Gastroesophageal sphincter (tissue), 4 donors: ENCODE measurements around the gene EDNRB. TPM values are rescaled to one million over a fixed set of nuclear protein-coding genes. Genes with fewer than 3 reads are reported as not detected.

Experiments used
- ATAC-seq: fragments of 150-250 bp; one replicate; pipeline ENCODE4 v1.9.1; 2016; ENCODE audit warnings: mild to moderate bottlenecking, moderate library complexity
- H3K27ac ChIP-seq, 4 donors: fragments of 200-600 bp; sonication (generic) in 3 of 4; 1 replicate in 3 of 4; 2 replicates in 1 of 4; pipeline ENCODE4 v1.5.1; 2016 to 2019
- H3K27me3 ChIP-seq: fragments of 200-600 bp; sonication (generic); one replicate; pipeline ENCODE4 v1.5.1; 2019
- H3K36me3 ChIP-seq, 2 donors: fragments of 200-600 bp; sonication (generic); one replicate each; pipeline ENCODE4 v1.5.1; 2019; ENCODE audit warnings: control low read depth in 1 of 2
- H3K4me1 ChIP-seq, 3 donors: fragments of 200-600 bp; sonication (generic); 1 replicate in 2 of 3; 2 replicates in 1 of 3; pipeline ENCODE4 v1.5.1; 2016 to 2019; ENCODE audit warnings: control low read depth in 2 of 3
- H3K4me3 ChIP-seq, 2 donors: fragments of 200-600 bp; sonication (generic); one replicate each; pipeline ENCODE4 v1.5.1; 2019; ENCODE audit warnings: mild to moderate bottlenecking in 1 of 2, moderate library complexity in 1 of 2
- H3K9me3 ChIP-seq, 3 donors: fragments of 200-600 bp; sonication (generic); one replicate each; pipeline ENCODE4 v1.5.1; 2017 to 2019; ENCODE audit warnings: control low read depth in 2 of 3
- CTCF ChIP-seq, 4 experiments: fragments of 200-600 bp in 2 of 4; fragments of 450-650 bp in 2 of 4; sonication (generic) in 1 of 4; IDR thresholded peaks; one replicate each; pipeline ENCODE4 v1.5.1; 2017 to 2019; ENCODE audit warnings: antibody characterized with exemption in 4 of 4, mild to moderate bottlenecking in 2 of 4, moderate library complexity in 2 of 4
- EP300 ChIP-seq: sonication (generic); formaldehyde crosslinking; IDR thresholded peaks from one replicate; pipeline ENCODE4 v1.6.1; 2017; ENCODE audit warnings: antibody characterized with exemption, mild to moderate bottlenecking
- POLR2A ChIP-seq, 2 donors: fragments of 450-650 bp; IDR thresholded peaks; one replicate each; pipeline ENCODE4 v1.6.1; 2017; ENCODE audit warnings: antibody characterized with exemption in 2 of 2, mild to moderate bottlenecking in 2 of 2, moderate library complexity in 1 of 2
- POLR2AphosphoS5 ChIP-seq: sonication (generic); formaldehyde crosslinking; IDR thresholded peaks from one replicate; pipeline ENCODE4 v1.6.1; 2017; ENCODE audit warnings: antibody characterized with exemption
- WGBS, 2 donors: methylation state at CpG; one replicate each; pipeline ENCODE4 v1.1.5; 2018; ENCODE audit warnings: low coverage in 1 of 2; 5-methylcytosine and 5-hydroxymethylcytosine counted together
- total RNA-seq, 4 donors: library from RNA; depleted of rRNA; stranded (reverse); fragments of >200 nt; gene quantifications; one replicate each; pipeline ENCODE4 v1.1.0, GENCODE V29; 2016

The EDNRB gene
- total RNA-seq, 4 donors from 2014 or later, result 9.0 to 52.7 (median 37.8) TPM

- Histone ChIP-seq H3K9me3 (no peaks in the 10 kb centered on the region), H3K4me3 (no peak overlapping the region), H3K27ac (no peak overlapping the region), H3K36me3 (no peaks in the 10 kb centered on the region), H3K4me1 (peaks cover 0 to 9% (median 0%) of the 10 kb centered on the region in 3 donors), H3K27me3 (no peaks in the 10 kb centered on the region)
- TF ChIP-seq CTCF (IDR thresholded peaks at IDR 0.05), result no peak
- TF ChIP-seq POLR2A (IDR thresholded peaks at IDR 0.05), result no peak
- TF ChIP-seq POLR2AphosphoS5, result no peak
- TF ChIP-seq EP300, result no peak
- no peak for ATAC-seq
Observed at GRCh38 chr13:77892491-77892890, 26.1 kb downstream of the EDNRB start.

- no peaks in the 10 kb centered on the region for H3K36me3 ChIP-seq
- no peaks in the 10 kb centered on the region for H3K4me1 ChIP-seq
- no peak for TF ChIP-seq EP300
- TF ChIP-seq CTCF (IDR thresholded peaks at IDR 0.05), result no peak
- TF ChIP-seq POLR2A (IDR thresholded peaks at IDR 0.05), result no peak
- H3K27me3 ChIP-seq, result no peaks in the 10 kb centered on the region
- no peaks in the 10 kb centered on the region for H3K9me3 ChIP-seq
- no peak overlapping the region for H3K4me3 ChIP-seq
- no peak for ATAC-seq
- 77% methylated on average over 2 of the region's 2 CpGs; no CpG with 5 or more reads in 1 of the 2 donors for whole genome bisulfite sequencing, 2 donors
- no peak overlapping the region for H3K27ac ChIP-seq
Observed at GRCh38 chr13:77891486-77891885, 27.1 kb downstream of the EDNRB start.

- Histone ChIP-seq H3K4me3 (no peak overlapping the region), H3K4me1 (no peaks in the 10 kb centered on the region), H3K27me3 (no peaks in the 10 kb centered on the region), H3K36me3 (no peaks in the 10 kb centered on the region), H3K27ac (no peak overlapping the region), H3K9me3 (no peaks in the 10 kb centered on the region)
- WGBS, 2 donors, result 55 to 79% methylated on average over 1 of the region's 1 CpG
- ATAC-seq, result no peak
- no peak for TF ChIP-seq POLR2AphosphoS5
- no peak for TF ChIP-seq EP300
- TF ChIP-seq POLR2A (IDR thresholded peaks at IDR 0.05), result no peak
- no peak for TF ChIP-seq CTCF (IDR thresholded peaks at IDR 0.05)
Observed at GRCh38 chr13:77891041-77891440, 27.6 kb downstream of the EDNRB start.

- no peak overlapping the region for H3K4me3 ChIP-seq
- TF ChIP-seq EP300, result no peak
- TF ChIP-seq POLR2A (IDR thresholded peaks at IDR 0.05), result no peak
- TF ChIP-seq POLR2AphosphoS5, result no peak
- TF ChIP-seq CTCF (IDR thresholded peaks at IDR 0.05), result no peak
- no peaks in the 10 kb centered on the region for H3K9me3 ChIP-seq
- WGBS, 2 donors, result 82 to 100% methylated on average over 2 of the region's 2 CpGs
- no peaks in the 10 kb centered on the region for H3K36me3 ChIP-seq
- H3K27ac ChIP-seq, result no peak overlapping the region
- no peak for ATAC-seq
- no peaks in the 10 kb centered on the region for H3K4me1 ChIP-seq
- no peaks in the 10 kb centered on the region for H3K27me3 ChIP-seq
Observed at GRCh38 chr13:77883328-77883727, 35.3 kb downstream of the EDNRB start.

- 80 to 94% methylated on average over 1 of the region's 1 CpG for WGBS, 2 donors
Observed at GRCh38 chr13:77878190-77878589, 40.4 kb downstream of the EDNRB start.

More at GRCh38 chr13:77878190-77878589, 40.4 kb downstream of the EDNRB start:
- H3K9me3 ChIP-seq, result no peaks in the 10 kb centered on the region
- H3K27ac ChIP-seq, result no peak overlapping the region
- no peaks in the 10 kb centered on the region for H3K4me1 ChIP-seq
- no peaks in the 10 kb centered on the region for H3K36me3 ChIP-seq
- TF ChIP-seq POLR2A (IDR thresholded peaks at IDR 0.05), result no peak
- TF ChIP-seq EP300, result no peak
- TF ChIP-seq CTCF (IDR thresholded peaks at IDR 0.05), result no peak
- no peak for TF ChIP-seq POLR2AphosphoS5
- H3K4me3 ChIP-seq, result no peak overlapping the region
- no peak for ATAC-seq
- H3K27me3 ChIP-seq, result no peaks in the 10 kb centered on the region
